Measurements from ENCODE around the gene EEF1A2. TPM values are rescaled to one million over a fixed set of nuclear protein-coding genes. Genes with fewer than 3 reads are reported as not detected.

The EEF1A2 gene
- total and polyA plus RNA-seq, 2 donors (not counting 3 experiments of a cell fraction or from before 2014, with no cell fraction given), result 2.7 to 3.4 TPM

DNA sequence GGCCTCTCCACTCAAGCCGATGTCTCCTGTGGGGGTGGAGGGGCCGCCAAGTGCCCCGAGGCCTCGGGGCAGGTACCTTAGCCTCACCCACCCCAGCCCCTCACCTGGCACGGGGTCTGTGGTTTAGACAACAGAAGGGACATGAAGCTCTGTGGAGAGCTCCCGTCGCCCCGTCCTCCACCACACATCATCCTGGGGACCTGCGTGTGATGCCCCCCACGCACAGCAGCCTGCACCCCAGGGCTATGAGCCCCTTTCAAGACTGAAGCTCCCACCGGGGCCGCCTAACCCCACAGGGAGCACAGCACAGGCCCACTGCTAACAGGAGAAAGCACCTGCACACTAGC lies 34.6 kb downstream of the EEF1A2 start:
- Histone ChIP-seq H3K4me2 (ENCODE audit: insufficient read depth, low read length) (no peak overlapping the region), H3K27ac (ENCODE audit: insufficient read depth, low read depth, low read length) (no peak overlapping the region), H3K4me3 (replicated peaks in 1 of 3; ENCODE audit: insufficient read depth in 1 of 3, low read depth in 1 of 3, low read length in 3 of 3) (no peak overlapping the region), H3K9me3 (replicated peaks; ENCODE audit: control insufficient read depth, insufficient read depth, low read length) (no peaks in the 10 kb centered on the region), H3K9ac (replicated peaks; ENCODE audit: extremely low read depth, insufficient read depth, low read length) (no peak overlapping the region), H3K79me2 (ENCODE audit: control insufficient read depth, insufficient read depth, low read length) (no peaks in the 10 kb centered on the region), H3K36me3 (ENCODE audit: control insufficient read depth in 2 of 2, extremely low read depth in 1 of 2, insufficient read depth in 2 of 2, low read length in 2 of 2) (no peaks in the 10 kb centered on the region), H3K27me3 (ENCODE audit: control insufficient read depth in 2 of 2, insufficient read depth in 2 of 2, low read length in 2 of 2) (no peaks in the 10 kb centered on the region), H4K20me1 (replicated peaks; ENCODE audit: control insufficient read depth, extremely low read depth, insufficient read depth, low read length) (no peaks in the 10 kb centered on the region), H3K9me1 (replicated peaks; ENCODE audit: control insufficient read depth, extremely low read depth, insufficient read depth, low read length) (no peaks in the 10 kb centered on the region), H3K4me1 (ENCODE audit: control insufficient read depth, extremely low read depth, insufficient read depth, low read length) (no peaks in the 10 kb centered on the region), H2AFZ (ENCODE audit: low read depth, low read length) (no peak overlapping the region)
- intact Hi-C loops (cut with micrococcal nuclease), result no loop called here
- ChIA-PET CTCF (interaction anchor here (0.5 to 2.7 kb wide), 2 partner anchors 32 to 660 kb away, joined by 3 to 9 read pairs; partner anchors contain the start of gene OGFR), POLR2A (interaction anchor here (0.6 kb wide), 1 partner anchor 44 kb away, joined by 3 read pairs; no protein-coding TSS in a partner anchor)
- dilution Hi-C loops (cut with MboI; ENCODE audit: extremely low pct_ligation_motif_present, low sequenced_read_pairs), result no loop called here
- BruUV-seq (replicated peaks), result no TSS peak
- no peak for TF ChIP-seq EZH2 (IDR thresholded peaks at IDR 0.05; ENCODE audit: borderline replicate concordance, low read depth, low read length, severe bottlenecking)
- no peak for TF ChIP-seq MYC (IDR thresholded peaks at IDR 0.05; ENCODE audit: low read depth, low read length)
- TF ChIP-seq POLR2A (IDR thresholded peaks at IDR 0.05; ENCODE audit: low read depth, low read length), result no peak
- no peak for TF ChIP-seq GATA2 (IDR thresholded peaks at IDR 0.05; ENCODE audit: insufficient read depth, insufficient read length, low read depth, low read length)
- no peak for TF ChIP-seq JUN (IDR thresholded peaks at IDR 0.05; ENCODE audit: borderline replicate concordance, insufficient read depth, insufficient read length, low read depth)
- TF ChIP-seq POLR2AphosphoS5 (IDR thresholded peaks at IDR 0.05; ENCODE audit: insufficient read depth, low read depth, low read length), result no peak
- no peak for TF ChIP-seq FOS (IDR thresholded peaks at IDR 0.05; ENCODE audit: borderline replicate concordance, insufficient read depth, low read length)
- TF ChIP-seq, protein P1, sequence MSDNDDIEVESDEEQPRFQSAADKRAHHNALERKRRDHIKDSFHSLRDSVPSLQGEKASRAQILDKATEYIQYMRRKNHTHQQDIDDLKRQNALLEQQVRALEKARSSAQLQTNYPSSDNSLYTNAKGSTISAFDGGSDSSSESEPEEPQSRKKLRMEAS (IDR thresholded peaks at IDR 0.05; ENCODE audit: insufficient read depth, insufficient read length), result no peak
- TF ChIP-seq, protein P2, sequence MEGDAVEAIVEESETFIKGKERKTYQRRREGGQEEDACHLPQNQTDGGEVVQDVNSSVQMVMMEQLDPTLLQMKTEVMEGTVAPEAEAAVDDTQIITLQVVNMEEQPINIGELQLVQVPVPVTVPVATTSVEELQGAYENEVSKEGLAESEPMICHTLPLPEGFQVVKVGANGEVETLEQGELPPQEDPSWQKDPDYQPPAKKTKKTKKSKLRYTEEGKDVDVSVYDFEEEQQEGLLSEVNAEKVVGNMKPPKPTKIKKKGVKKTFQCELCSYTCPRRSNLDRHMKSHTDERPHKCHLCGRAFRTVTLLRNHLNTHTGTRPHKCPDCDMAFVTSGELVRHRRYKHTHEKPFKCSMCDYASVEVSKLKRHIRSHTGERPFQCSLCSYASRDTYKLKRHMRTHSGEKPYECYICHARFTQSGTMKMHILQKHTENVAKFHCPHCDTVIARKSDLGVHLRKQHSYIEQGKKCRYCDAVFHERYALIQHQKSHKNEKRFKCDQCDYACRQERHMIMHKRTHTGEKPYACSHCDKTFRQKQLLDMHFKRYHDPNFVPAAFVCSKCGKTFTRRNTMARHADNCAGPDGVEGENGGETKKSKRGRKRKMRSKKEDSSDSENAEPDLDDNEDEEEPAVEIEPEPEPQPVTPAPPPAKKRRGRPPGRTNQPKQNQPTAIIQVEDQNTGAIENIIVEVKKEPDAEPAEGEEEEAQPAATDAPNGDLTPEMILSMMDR (IDR thresholded peaks at IDR 0.05; ENCODE audit: extremely low read depth in 1 of 2, insufficient read depth in 1 of 2, low read depth in 1 of 2, low read length in 2 of 2), result no peak
- DNase-seq (ENCODE audit: low read depth, low spot score) (no peak), FAIRE-seq (no peak)

All from endothelial cell of umbilical vein (primary cell).